ENCODE measurements around the gene TOM1.

TOM1 gene

DNA sequence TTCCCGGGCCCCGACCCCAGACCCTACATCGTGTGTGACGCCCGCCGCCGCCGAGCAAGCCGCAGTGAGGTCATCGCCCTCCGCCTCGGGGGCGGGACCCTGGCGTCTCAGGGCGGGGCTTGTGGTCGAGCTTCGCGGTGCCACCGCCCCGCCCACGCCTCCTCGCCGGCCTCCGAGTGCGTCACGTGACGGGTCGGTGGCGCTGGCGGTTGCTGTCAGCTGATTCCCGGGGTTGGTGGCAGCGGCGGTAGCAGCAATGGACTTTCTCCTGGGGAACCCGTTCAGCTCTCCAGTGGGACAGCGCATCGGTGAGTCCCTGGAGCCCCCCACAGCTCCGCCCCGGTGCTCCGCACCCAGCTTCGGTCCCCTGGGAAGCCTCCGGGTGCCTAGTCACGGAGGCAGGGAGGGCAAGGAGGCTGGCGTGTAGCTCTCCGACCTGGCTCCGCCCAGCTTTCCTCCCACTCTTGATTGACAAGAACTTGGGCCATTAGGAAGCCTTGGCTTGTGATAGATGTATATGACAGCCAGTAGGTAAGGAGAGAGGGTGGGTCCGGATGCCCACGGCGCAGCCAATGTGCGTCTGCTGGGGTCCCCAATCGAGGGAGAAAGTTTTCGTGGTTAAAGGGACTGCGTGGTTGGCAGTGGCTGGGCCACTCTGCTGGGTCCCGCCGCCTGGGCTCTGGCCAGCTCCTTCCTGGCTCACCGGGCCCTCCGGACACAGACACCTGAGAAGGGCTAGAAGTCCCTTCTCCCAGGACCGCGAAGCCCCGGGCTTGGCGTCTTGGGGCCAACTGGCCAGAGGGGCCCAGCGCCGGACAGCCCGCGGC lies at the start of gene TOM1:
TSS of gene TOM1 (plus strand) at position 222 of the 827 bp plus-strand sequence. CDS start at position 257, 35 bp downstream.
- peak; percentile 97 for DNase-seq

DNA sequence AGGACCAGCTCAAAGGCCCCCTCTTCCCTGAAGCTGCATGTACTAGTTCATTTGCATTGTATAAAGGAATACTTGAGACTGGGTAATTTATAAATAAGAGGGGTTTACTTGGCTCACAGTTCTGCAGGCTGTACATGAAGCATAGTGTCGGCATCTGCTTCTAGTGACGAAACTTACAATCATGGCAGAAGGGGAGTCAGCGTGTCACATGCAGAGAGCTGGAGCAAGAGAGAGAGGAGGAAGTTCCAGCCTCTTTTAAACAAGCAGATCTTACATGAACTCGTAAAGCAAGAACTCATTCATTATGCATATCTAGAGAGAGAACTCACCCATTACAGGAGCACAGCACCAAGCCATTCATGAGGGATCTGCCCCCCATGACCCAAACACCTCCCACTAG lies 49.5 kb upstream of the TOM1 start:
- no peak for DNase-seq

- DNase-seq: no peak
Measured at GRCh38 chr22:35253946-35254345, 45.7 kb upstream of the TOM1 start.

- no peak for DNase-seq
Measured at GRCh38 chr22:35257002-35257320, 42.7 kb upstream of the TOM1 start.

DNA sequence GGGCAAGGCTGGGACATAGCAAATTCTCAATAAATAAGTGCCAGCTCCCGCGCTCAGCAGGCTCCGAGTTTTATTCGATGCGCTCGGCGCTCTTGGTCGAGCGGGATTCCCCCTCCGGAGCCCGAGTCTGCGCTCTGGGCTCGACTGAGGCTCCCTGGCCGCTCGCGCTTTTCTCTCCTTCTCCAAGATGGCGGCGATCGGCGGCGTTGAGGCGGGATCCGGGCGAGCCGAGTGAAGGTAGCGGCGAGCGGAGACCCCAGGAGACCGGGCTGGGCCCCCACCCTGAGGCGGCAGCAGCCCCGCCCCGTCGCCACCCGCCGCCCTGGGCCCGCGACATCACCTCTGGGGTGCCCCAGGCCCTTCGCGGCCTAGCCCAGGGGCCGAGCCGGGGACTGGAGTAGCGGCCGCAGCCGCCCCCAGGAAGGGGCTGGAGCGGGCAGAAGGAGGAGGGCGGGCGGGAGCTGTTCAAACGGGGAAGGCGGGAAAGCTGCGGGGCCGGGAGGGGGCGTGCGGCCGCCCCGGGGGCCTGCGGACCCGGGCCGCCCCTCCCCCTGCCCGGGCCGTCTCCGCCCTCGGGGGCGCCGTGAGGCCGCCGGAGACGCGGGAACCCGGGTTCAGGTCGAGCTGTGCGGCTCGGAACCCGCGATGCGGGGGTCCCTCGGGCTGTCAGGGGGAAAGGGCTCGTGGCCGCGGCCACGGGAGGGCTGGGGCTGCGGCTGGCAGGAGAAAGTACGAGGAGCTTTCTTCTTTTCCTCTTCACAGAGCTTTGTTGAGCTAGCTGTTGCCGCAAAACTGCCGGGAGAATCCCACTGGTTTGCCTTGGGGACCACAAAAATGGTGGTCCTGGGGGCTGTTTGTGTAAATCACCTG lies 42.1 kb upstream of the TOM1 start, which contains the start of gene HMGXB4:
TSS of gene HMGXB4 (plus strand) at position 173 of the 870 bp plus-strand sequence. CDS start 4,898 bp downstream, outside the sequence.
- DNase-seq: peak; percentile 91

GRCh38 chr22:35258191-35258988 lies 41.3 kb upstream of the TOM1 start:
- DNase-seq: no peak

DNA sequence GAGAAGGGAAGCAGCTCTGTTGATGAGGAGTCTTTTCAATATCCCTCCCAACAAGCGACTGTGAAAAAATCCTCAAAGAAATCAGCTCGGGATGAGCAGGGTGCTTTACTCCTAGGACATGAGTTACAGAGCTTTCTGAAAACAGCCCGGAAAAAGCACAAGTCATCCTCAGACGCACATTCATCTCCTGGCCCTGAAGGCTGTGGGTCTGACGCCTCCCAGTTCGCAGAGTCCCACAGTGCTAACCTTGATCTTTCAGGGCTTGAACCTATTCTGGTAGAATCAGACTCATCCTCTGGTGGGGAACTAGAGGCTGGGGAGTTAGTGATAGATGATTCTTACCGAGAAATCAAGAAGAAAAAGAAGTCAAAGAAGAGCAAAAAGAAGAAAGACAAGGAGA lies 34.7 kb upstream of the TOM1 start:
- DNase-seq: no peak

DNA sequence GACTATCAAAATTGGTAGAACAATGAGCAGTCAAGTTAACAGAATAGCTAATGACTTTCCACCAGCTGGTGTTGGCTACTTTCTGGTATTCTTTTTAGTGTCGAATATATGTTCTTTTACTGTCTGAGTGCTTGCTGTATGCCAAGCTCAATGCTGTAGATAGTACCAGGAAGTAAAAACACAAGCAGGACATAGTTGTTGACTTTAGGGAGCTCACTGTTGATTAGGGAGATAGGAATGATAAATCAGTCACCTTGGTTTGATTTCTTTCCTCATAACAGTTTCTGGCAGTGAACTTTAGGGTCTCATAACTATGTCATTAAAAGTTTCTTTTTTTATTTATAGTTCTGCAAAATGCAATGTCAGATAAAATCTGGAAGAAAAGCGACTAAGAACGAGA lies 33.4 kb upstream of the TOM1 start:
- DNase-seq: no peak

GRCh38 chr22:35269630-35270029 lies 30.1 kb upstream of the TOM1 start:
- DNase-seq: no peak

- no peak for DNase-seq
Measured at GRCh38 chr22:35274154-35274871, 25.4 kb upstream of the TOM1 start.

DNA sequence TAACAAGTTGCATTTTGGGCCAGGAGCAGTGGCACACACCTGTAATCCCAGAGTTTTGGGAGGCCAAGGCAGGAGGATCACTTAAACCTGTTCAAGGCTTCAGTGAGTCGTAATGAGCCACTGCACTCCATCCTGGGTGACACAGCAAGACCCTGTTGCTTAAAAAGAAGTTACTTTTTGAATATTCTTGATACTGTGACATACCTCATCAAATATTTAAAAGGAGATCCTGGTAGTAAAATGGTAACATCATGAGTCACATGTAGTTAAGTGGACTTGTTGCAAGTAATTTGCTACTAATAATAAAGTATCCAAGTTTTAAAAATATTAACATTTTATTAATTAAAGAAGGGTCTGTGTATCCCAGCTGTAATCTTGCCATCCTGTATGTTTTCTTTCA lies 24.1 kb upstream of the TOM1 start:
- no peak for DNase-seq

DNA sequence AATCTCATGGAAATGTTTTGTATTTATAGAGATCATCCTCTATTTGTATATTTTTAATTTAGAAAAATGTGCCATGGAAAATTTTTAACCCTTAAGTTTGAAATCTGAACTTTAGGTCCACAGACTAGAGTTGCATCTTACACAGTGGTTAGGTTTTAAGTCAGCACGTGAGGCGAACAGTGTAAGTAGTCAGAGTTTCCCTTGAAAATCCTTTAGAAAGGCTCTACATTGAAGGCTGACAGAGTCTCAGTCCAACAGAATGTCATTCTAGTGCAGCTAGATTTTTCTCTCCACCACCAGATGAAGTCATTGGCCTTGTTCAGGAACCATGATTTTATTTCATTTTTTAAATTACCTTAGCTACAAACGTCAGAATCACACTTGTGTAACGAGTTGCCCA lies 23.7 kb upstream of the TOM1 start:
- no peak for DNase-seq

DNA sequence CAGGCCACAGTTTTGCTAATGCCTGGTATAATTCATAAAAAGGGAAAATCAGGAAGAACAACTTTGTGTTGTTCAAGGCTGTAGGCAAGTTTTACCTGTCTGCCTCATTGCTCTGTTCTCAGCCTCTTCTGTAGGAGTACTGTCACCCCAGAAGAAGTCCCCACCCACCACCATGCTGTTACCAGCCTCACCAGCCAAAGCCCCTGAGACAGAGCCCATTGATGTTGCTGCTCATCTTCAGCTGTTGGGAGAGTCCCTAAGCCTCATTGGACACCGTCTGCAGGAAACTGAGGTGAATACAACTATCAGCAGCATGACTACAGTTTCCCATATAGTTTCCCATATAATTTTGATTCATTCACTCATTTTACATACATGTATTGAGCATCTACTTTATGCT lies 11.6 kb upstream of the TOM1 start:
- DNase-seq: no peak

DNA sequence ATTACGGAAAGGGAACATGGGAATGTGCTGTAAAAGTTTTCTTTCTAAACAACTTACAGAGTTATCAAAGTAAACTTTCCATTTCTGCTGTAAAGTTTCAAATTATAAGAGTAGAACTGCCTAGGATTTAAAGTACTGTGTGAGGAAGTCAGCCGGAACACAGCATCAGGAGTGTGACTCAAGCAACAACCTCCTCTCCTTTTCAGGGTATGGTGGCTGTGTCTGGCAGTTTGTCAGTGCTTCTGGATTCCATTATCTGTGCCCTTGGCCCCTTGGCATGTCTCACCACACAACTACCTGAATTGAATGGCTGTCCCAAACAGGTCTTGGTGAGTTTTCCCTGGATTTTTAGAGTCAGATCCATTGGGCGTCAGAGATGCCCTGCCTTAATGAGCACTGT lies 6.9 kb upstream of the TOM1 start:
- DNase-seq: no peak

DNA sequence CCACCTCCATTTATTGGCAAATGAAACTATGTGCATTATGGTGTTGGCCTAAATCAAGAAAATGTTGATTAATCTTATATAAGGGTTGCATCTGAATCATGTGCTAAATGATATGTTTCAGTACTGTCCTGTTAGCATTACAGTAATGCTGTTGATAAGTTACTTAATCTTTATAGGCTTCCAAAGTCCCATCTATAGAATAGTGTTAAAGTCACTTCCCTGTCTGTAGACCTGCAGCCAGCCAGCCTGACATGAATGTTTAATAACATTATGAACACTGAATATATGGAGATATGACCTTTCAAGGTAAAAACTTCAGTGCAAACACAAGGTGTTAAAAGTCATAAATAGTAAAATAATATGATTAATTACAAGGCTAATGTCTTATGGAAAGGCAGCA lies 3.6 kb upstream of the TOM1 start:
- no peak for DNase-seq

GRCh38 chr22:35299217-35299672 lies 449 bp upstream of the TOM1 start:
- no peak for DNase-seq

GRCh38 chr22:35301372-35301874 lies 1.7 kb downstream of the TOM1 start:
- DNase-seq: peak; percentile 55

GRCh38 chr22:35303029-35303624 lies 3.4 kb downstream of the TOM1 start:
- no peak for DNase-seq

- no peak for DNase-seq
Measured at GRCh38 chr22:35305525-35306070, 5.9 kb downstream of the TOM1 start.

DNA sequence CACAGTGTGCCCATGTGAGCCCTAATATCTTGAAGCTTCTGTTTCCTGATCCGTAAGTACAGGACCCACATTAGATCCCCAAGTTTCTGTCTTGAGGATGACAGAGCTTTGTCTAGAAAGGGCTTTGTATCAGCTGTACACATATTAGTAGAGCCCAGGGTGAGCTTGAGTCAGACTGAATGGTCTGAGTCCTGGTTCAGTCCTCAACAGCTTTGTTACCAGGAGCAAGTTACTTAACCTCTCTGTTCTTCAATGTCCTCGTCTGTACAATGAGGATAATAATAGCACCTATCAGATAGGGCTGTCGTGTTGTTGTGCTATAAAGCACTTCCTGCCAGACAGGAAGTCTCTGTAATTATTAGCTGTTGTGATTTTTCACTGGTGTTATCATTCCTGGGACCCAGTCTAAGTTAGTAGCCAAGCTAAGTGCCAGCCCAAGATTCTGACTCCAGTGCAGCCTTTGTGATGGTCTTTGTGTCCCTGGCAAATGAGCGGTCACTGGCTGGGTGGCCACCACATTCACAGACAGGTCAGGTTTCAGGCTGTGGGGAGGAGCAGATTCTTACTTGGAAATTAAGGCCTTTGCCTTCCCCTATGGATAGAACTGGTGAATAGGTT lies 6.8 kb downstream of the TOM1 start:
- no peak for DNase-seq

GRCh38 chr22:35307372-35307771 lies 7.7 kb downstream of the TOM1 start:
- DNase-seq: no peak
